Duodenal mucosa (tissue), 2 donors: ENCODE measurements around the gene LTBP1.

ENCODE experiments used
- H3K27ac ChIP-seq: one replicate; pipeline ENCODE4 v1.7.0; 2013; ENCODE audit warnings: low read depth, low read length
- H3K27me3 ChIP-seq, 2 donors: one replicate each; pipeline ENCODE4 v1.7.0; 2013; ENCODE audit warnings: low read length in 2 of 2, control low read depth in 1 of 2; ENCODE audit not compliant: insufficient read depth in 2 of 2, control insufficient read depth in 1 of 2
- H3K36me3 ChIP-seq, 2 donors: one replicate each; pipeline ENCODE4 v1.7.0; 2013; ENCODE audit warnings: low read length in 2 of 2, control low read depth in 1 of 2; ENCODE audit not compliant: insufficient read depth in 2 of 2, control insufficient read depth in 1 of 2
- H3K4me1 ChIP-seq, 2 donors: one replicate each; pipeline ENCODE4 v1.7.0; 2013; ENCODE audit warnings: low read length in 2 of 2, control low read depth in 1 of 2; ENCODE audit not compliant: insufficient read depth in 2 of 2, control insufficient read depth in 1 of 2
- H3K4me3 ChIP-seq, 2 donors: one replicate each; pipeline ENCODE4 v1.7.0; 2013; ENCODE audit warnings: low read length in 2 of 2, low read depth in 1 of 2
- H3K9ac ChIP-seq, 2 donors: one replicate each; pipeline ENCODE4 v1.7.0; 2013; ENCODE audit warnings: low read length in 2 of 2, low read depth in 1 of 2
- H3K9me3 ChIP-seq, 2 donors: one replicate each; pipeline ENCODE4 v1.7.0; 2013; ENCODE audit warnings: low read length in 2 of 2, control low read depth in 1 of 2; ENCODE audit not compliant: control insufficient read depth in 1 of 2

The LTBP1 gene, protein sequence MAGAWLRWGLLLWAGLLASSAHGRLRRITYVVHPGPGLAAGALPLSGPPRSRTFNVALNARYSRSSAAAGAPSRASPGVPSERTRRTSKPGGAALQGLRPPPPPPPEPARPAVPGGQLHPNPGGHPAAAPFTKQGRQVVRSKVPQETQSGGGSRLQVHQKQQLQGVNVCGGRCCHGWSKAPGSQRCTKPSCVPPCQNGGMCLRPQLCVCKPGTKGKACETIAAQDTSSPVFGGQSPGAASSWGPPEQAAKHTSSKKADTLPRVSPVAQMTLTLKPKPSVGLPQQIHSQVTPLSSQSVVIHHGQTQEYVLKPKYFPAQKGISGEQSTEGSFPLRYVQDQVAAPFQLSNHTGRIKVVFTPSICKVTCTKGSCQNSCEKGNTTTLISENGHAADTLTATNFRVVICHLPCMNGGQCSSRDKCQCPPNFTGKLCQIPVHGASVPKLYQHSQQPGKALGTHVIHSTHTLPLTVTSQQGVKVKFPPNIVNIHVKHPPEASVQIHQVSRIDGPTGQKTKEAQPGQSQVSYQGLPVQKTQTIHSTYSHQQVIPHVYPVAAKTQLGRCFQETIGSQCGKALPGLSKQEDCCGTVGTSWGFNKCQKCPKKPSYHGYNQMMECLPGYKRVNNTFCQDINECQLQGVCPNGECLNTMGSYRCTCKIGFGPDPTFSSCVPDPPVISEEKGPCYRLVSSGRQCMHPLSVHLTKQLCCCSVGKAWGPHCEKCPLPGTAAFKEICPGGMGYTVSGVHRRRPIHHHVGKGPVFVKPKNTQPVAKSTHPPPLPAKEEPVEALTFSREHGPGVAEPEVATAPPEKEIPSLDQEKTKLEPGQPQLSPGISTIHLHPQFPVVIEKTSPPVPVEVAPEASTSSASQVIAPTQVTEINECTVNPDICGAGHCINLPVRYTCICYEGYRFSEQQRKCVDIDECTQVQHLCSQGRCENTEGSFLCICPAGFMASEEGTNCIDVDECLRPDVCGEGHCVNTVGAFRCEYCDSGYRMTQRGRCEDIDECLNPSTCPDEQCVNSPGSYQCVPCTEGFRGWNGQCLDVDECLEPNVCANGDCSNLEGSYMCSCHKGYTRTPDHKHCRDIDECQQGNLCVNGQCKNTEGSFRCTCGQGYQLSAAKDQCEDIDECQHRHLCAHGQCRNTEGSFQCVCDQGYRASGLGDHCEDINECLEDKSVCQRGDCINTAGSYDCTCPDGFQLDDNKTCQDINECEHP (N-terminal part only)

DNA sequence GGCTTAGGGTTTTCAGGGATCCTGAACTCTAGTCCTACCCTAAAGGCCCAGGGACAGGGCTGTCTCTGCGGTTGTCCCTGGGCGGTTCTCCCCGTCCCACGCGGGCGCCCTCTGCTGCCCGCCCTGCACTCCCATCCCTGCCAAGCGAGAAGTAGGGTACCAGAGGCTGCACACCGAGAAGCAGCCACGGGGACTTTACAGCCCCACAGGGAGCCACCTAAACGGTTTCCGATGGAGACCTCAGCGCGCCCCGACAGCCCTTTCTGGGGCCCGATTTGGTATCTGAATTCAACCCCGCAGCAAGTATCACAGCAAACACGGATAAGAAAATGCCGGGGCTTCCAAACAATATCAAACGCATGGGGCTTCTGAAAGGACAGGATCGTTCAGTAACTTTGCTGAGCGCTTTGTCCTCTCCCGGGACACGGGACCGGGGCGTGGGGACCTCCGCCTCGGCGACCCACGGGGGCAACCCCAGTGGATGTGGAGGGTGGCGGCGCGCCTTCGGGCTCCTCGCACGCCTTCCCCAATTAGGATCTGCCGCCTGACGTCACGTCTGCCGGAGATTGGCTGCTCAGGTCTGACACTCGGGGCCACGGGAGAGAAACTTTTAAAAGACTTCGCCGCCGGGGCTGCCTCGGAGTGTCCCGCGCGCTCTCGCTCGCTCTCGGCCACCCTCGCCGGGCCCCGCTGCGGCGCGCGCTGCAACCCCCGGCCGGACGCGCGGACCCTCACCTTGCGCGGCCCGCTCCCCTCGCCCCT is at the start of gene LTBP1:
TSS of gene LTBP1 (plus strand) at position 640 of the 762 bp plus-strand sequence. CDS start 372 bp downstream, outside the sequence.
- Histone ChIP-seq H3K9ac (peak within 1 kb of the TSS; percentile 22 to 61), H3K27me3 (no peaks in the 10 kb centered on the region), H3K27ac (no peak within 1 kb of the TSS), H3K9me3 (no peaks in the 10 kb centered on the region), H3K36me3 (no peaks in the 10 kb centered on the region), H3K4me3 (peak within 1 kb of the TSS; percentile 67 to 80), H3K4me1 (peaks cover 4 to 5% of the 10 kb centered on the region in 2 donors)

DNA sequence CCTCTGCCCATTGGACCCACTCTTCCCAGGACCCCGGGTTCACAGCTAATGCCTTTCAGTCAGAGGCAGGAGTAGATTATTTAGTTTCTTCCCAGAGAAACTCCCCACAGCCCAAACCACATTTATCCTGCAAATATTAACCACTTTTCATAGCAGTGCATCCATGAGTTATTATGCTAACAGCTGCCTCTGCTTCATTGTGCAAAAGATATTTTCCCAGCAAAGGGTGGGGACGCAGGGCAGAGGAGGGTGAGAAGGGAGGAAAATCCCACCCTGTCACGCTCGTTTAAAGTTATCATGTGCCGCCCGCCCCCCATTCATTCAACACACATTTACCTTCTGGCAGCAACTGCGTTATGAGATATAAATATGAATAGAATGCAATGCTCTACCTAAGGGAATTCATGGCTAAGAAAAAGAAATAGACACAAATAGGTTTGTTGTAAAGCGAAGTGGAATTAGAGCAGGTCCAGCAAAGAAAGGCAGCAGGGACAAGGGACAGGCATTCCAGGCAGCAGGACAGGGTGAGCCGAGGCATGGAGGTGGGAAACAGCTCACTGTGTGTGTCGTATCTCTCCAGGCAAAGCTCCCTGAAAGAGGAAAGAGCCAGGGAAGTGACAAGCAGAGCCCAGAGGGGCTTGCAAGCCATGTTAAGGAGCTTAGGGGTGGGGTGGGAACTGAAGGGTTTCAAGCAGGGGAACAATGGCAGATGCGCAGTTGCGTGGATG is 46.3 kb upstream of the LTBP1 start:
- no peaks in the 10 kb centered on the region for H3K36me3 ChIP-seq
- H3K4me3 ChIP-seq = no peak overlapping the region
- H3K27me3 ChIP-seq = no peaks in the 10 kb centered on the region
- no peaks in the 10 kb centered on the region for H3K4me1 ChIP-seq
- H3K9ac ChIP-seq = no peak overlapping the region
- no peak overlapping the region for H3K27ac ChIP-seq
- H3K9me3 ChIP-seq = no peaks in the 10 kb centered on the region

DNA sequence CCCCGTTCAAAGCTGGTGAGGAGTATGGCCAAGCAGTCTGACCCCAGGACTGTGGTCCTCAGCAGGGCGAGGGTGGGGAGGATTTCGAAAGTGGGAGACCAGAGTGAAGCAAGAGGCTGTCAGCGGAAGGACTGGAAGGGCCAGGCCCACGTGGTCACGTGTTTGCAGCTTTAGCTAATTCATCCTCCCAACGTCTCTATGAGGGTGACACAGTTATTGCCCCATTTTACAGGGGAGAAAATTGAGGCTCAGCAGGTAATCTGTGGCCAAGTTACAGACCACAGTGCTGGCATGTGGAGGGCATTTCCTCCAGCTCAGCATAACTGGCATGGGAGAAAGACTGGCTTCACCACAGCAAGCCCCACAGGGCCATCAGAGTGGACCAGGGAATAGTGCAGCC is 45.4 kb upstream of the LTBP1 start:
- H3K4me3 ChIP-seq = no peak overlapping the region

DNA sequence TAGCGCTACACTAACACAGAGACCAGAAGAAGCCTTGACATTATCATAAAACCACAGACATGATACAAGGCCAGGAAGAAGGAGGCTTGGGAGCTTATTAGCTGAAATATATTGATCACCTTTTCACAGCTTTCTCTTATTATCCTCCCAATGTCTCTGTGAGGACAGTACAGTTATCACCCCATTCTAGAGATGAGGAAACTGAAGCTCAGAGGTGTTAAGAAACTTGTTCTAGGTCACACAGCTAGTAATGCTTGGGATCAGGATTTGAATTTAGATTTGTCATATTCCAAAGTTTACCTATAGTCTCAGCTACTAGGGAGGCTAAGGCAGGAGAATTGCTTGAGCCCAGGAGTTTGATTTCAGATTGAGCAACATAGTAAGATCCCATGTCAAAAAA is 44.6 kb upstream of the LTBP1 start:
- no peaks in the 10 kb centered on the region for H3K27me3 ChIP-seq

More for the DNA sequence above, 45.4 kb upstream of the LTBP1 start:
- H3K9me3 ChIP-seq = no peaks in the 10 kb centered on the region
- no peak overlapping the region for H3K9ac ChIP-seq
- H3K36me3 ChIP-seq = no peaks in the 10 kb centered on the region
- no peaks in the 10 kb centered on the region for H3K27me3 ChIP-seq
- H3K4me1 ChIP-seq = no peaks in the 10 kb centered on the region
- H3K27ac ChIP-seq = no peak overlapping the region

DNA sequence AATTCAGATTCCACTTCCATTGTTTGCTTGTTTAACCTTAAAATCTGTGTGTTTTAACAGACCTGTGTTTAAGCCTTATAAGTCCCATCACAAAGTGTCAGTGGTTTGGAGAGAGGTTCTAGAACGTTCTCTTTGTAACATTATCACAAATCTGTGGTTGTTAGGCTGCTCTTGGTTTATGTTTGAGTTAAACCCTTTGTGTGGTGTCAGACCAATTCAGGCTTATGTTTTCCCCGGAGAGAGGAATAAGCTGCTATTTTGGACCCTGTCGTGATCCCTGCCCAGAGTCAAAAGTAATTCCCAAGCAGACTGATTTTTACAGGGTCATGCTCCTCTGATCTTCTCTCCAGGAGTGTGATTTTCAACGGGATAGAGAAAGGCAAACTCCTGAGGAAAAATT is 43.8 kb upstream of the LTBP1 start:
- H3K4me1 ChIP-seq = no peaks in the 10 kb centered on the region

More for the DNA sequence above, 44.6 kb upstream of the LTBP1 start:
- Histone ChIP-seq H3K27ac (no peak overlapping the region), H3K4me1 (no peaks in the 10 kb centered on the region), H3K9ac (no peak overlapping the region), H3K4me3 (no peak overlapping the region), H3K9me3 (no peaks in the 10 kb centered on the region), H3K36me3 (no peaks in the 10 kb centered on the region)

DNA sequence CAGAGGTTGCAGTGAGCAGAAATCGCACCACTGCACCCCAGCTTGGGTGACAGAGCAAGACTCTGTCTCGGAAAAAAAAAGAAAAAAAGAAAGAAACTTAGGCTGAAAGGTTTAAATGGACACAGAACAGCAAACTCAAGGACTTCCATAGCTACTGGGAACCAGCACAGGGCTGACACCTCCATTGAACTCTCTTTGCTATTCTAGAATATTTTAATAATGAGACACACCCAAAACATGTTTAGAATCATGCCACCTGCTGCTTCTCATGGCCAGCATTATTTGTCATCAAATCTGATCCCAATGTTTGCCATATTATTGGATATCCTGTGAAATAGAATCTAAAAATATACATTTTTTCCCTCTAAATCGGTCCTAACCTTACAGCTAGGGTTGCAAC is 42.7 kb upstream of the LTBP1 start:
- Histone ChIP-seq H3K36me3 (no peaks in the 10 kb centered on the region), H3K27me3 (no peaks in the 10 kb centered on the region), H3K9me3 (no peaks in the 10 kb centered on the region), H3K4me3 (no peak overlapping the region), H3K9ac (no peak overlapping the region), H3K27ac (no peak overlapping the region), H3K4me1 (no peaks in the 10 kb centered on the region)

More for the DNA sequence above, 43.8 kb upstream of the LTBP1 start:
- Histone ChIP-seq H3K27me3 (no peaks in the 10 kb centered on the region), H3K4me3 (no peak overlapping the region), H3K9me3 (no peaks in the 10 kb centered on the region), H3K27ac (no peak overlapping the region), H3K9ac (no peak overlapping the region), H3K36me3 (no peaks in the 10 kb centered on the region)

DNA sequence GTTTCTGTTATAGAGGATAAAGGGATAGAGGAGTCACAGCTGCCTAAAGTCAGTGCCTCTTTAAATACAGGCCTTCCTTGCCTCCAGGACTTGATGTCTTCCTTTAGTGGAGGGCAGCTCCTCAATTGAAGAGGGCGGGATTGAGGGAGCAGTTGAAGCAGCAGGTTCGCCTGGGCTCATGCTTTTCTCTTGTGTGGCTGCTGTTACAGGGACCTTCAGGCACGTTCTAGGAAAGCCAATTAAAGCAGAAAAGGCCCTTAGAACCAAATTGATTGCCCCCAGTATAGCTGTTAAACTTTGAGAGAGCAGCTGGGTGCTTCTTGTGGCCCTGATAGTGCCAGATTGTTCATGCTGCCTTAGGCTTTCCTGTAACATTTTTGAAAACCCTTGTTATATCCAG is 42.0 kb upstream of the LTBP1 start:
- no peaks in the 10 kb centered on the region for H3K27me3 ChIP-seq
- no peak overlapping the region for H3K27ac ChIP-seq
- H3K9me3 ChIP-seq = no peaks in the 10 kb centered on the region
- H3K4me1 ChIP-seq = no peaks in the 10 kb centered on the region
- H3K36me3 ChIP-seq = no peaks in the 10 kb centered on the region
- H3K4me3 ChIP-seq = no peak overlapping the region
- no peak overlapping the region for H3K9ac ChIP-seq

DNA sequence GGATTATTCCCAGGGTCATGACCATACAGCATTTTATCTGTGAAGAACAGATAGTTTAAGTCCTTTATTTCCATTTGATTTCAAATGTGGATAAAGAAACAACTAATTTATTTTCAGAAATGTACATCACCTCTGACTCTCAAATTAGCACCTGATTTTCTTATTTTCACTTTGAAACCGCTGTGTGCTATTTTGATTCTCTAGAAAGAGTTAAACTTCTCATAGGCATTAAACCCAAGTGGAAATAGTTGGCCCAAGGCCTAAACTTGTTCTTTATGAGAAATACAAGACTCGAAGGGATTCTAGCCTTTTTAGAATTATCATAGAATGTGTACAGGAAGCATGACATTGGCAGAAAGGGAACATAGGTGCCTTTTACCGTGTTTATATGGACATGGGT is 41.5 kb upstream of the LTBP1 start:
- Histone ChIP-seq H3K4me3 (no peak overlapping the region), H3K4me1 (no peaks in the 10 kb centered on the region), H3K9me3 (no peaks in the 10 kb centered on the region), H3K27ac (no peak overlapping the region), H3K27me3 (no peaks in the 10 kb centered on the region), H3K36me3 (no peaks in the 10 kb centered on the region), H3K9ac (no peak overlapping the region)
